HepG2 (cell line): ENCODE data around the gene NEMP2. TPM values are rescaled to one million over a fixed set of nuclear protein-coding genes. Genes with fewer than 3 reads are reported as not detected.

ENCODE experiments used
- ATF5 ChIP-seq: sonication (generic); formaldehyde crosslinking; IDR thresholded peaks from 2 replicates; pipeline ENCODE4 v1.4.0; 2020; ENCODE audit warnings: mild to moderate bottlenecking, low read depth, missing genetic modification reagents
- FOXJ3 ChIP-seq: sonication (generic); formaldehyde crosslinking; IDR thresholded peaks from 2 replicates; pipeline ENCODE4 v1.4.0; 2020; ENCODE audit warnings: missing genetic modification reagents, mild to moderate bottlenecking, borderline replicate concordance
- GTF3A ChIP-seq: sonication (generic); formaldehyde crosslinking; conservative IDR thresholded peaks from 2 replicates; pipeline ENCODE4 v1.4.0; 2020; ENCODE audit warnings: mild to moderate bottlenecking, missing genetic modification reagents
- HIVEP1 ChIP-seq: sonication (generic); formaldehyde crosslinking; IDR thresholded peaks from 2 replicates; pipeline ENCODE4 v1.4.0; 2020; ENCODE audit warnings: mild to moderate bottlenecking, missing genetic modification reagents
- HMG20A ChIP-seq: IDR thresholded peaks from 2 replicates; pipeline ENCODE4 v1.6.1; 2016; ENCODE audit warnings: borderline replicate concordance
- MLX ChIP-seq: IDR thresholded peaks from 2 replicates; pipeline ENCODE4 v1.6.1; 2016
- NCOA2 ChIP-seq: sonication (generic); formaldehyde crosslinking; IDR thresholded peaks from 2 replicates; pipeline ENCODE4 v1.8.0; 2022; ENCODE audit warnings: inconsistent platforms
- PBX3 ChIP-seq: sonication (generic); formaldehyde crosslinking; IDR thresholded peaks from 2 replicates; pipeline ENCODE4 v1.8.1; 2023; ENCODE audit warnings: missing genetic modification reagents, inconsistent platforms, borderline replicate concordance
- REPIN1 ChIP-seq: sonication (generic); formaldehyde crosslinking; IDR thresholded peaks from 2 replicates; pipeline ENCODE4 v1.8.0; 2022; ENCODE audit warnings: missing genetic modification reagents, low read depth, mild to moderate bottlenecking, borderline replicate concordance
- SKI ChIP-seq: fragments of 450-650 bp; IDR thresholded peaks from one replicate; pipeline ENCODE4 v1.6.1; 2018; ENCODE audit warnings: mild to moderate bottlenecking; ENCODE audit not compliant: partially characterized antibody
- SRSF1 ChIP-seq: fragments of 200-400 bp; formaldehyde crosslinking; optimal IDR thresholded peaks from 2 replicates; pipeline ENCODE3; 2017; ENCODE audit warnings: mild to moderate bottlenecking, low read depth, low read length, moderate library complexity
- TGIF2 ChIP-seq: IDR thresholded peaks from 2 replicates; pipeline ENCODE4 v1.6.1; 2016; ENCODE audit warnings: control low read depth, missing compliant biosample characterization
- ZEB1 ChIP-seq: IDR thresholded peaks from 2 replicates; pipeline ENCODE4 v1.6.1; 2012; ENCODE audit warnings: mild to moderate bottlenecking, low read depth, inconsistent platforms; ENCODE audit not compliant: insufficient replicate concordance
- ZFP37 ChIP-seq: sonication (generic); formaldehyde crosslinking; IDR thresholded peaks from 2 replicates; pipeline ENCODE4 v1.4.0; 2020; ENCODE audit warnings: missing genetic modification reagents, borderline replicate concordance
- ZMYM4 ChIP-seq: sonication (generic); formaldehyde crosslinking; IDR thresholded peaks from 2 replicates; pipeline ENCODE4 v1.8.1; 2023; ENCODE audit warnings: mild to moderate bottlenecking, missing genetic modification reagents
- ZNF256 ChIP-seq: sonication (generic); formaldehyde crosslinking; conservative IDR thresholded peaks from 2 replicates; pipeline ENCODE4 v1.4.0; 2020; ENCODE audit warnings: missing genetic modification reagents
- ZNF276 ChIP-seq: sonication (generic); formaldehyde crosslinking; IDR thresholded peaks from 2 replicates; pipeline ENCODE4 v1.4.0; 2020; ENCODE audit warnings: mild to moderate bottlenecking, low read depth, missing genetic modification reagents
- ZNF326 ChIP-seq: sonication (generic); formaldehyde crosslinking; IDR thresholded peaks from 2 replicates; pipeline ENCODE4 v1.4.0; 2020; ENCODE audit warnings: missing genetic modification reagents, borderline replicate concordance
- ZNF44 ChIP-seq: sonication (generic); formaldehyde crosslinking; IDR thresholded peaks from 2 replicates; pipeline ENCODE4 v1.5.1; 2020; ENCODE audit warnings: mild to moderate bottlenecking, missing genetic modification reagents
- polyA plus RNA-seq, 8 experiments: library from polyadenylated mRNA; depleted of rRNA in 3 of 8; stranded (reverse) in 7 of 8; unstranded in 1 of 8; fragments of >200 nt; fragmentation: Illumina TruSeq in 4 of 8; extraction: Trizol in 4 of 8; gene quantifications; 2 replicates each; pipeline versions ENCODE4 v1.2.1 to v1.2.3, GENCODE V29; 2011 to 2016; ENCODE audit warnings: low read depth in 4 of 8, missing spikeins in 1 of 8, mixed read lengths in 1 of 8; ENCODE audit not compliant: insufficient read depth in 1 of 8
- total RNA-seq, 5 experiments: library from RNA; depleted of rRNA; stranded (reverse); fragments of >200 nt; fragmentation: Illumina TruSeq; extraction: Trizol; gene quantifications; 2 replicates each; pipeline ENCODE4 v1.2.3, GENCODE V29; 2016; ENCODE audit warnings: low read depth in 1 of 5
- TF ChIP-seq, protein P1 (sequence below): sonication (generic); formaldehyde crosslinking; IDR thresholded peaks from 2 replicates; pipeline ENCODE4 v1.8.1; 2023; ENCODE audit warnings: missing genetic modification reagents, mild to moderate bottlenecking, borderline replicate concordance
- TF ChIP-seq, protein P2 (sequence below): IDR thresholded peaks from 2 replicates; pipeline ENCODE4 v1.4.0; 2020; ENCODE audit warnings: mild to moderate bottlenecking, missing genetic modification reagents

NEMP2 gene
- total and polyA plus RNA-seq, 2 of the 13 experiments (the other 11 are each of a cell fraction or from before 2014, with no cell fraction given) = 2.4 to 9.8 TPM

DNA sequence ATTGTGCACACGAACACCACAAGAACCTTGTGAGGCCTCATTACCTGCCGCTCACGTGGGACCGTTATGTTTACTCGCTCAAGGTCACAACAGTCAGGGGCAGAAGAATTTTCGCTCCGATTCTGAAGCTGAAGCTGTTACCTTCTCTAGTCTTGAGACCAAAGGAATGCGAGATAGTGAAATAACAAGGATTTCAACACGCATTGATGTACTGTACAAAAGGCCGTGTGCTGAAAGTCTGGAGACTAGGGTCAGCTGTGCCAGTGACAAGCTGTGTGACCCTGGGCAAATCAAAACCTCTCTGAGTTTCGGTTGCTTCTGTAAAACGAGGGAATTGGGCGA is 583 bp downstream of the NEMP2 start (continued):
- TF ChIP-seq HMG20A (CRISPR knock-in tag) (no peak), SKI (no peak), ZNF44 (no peak), ZEB1 (peak; percentile 77), REPIN1 (CRISPR knock-in tag) (peak; percentile 15; the same call in 1 of the 2 replicates), ZNF326 (no peak), ZNF256 (CRISPR knock-in tag) (no peak), ZNF276 (CRISPR knock-in tag) (no peak), MLX (CRISPR knock-in tag) (peak; percentile 21; the same call in 1 of the 2 replicates), FOXJ3 (CRISPR knock-in tag) (0 out of 2 replicates have a peak, but pooled peaks have one; percentile 40), HIVEP1 (CRISPR knock-in tag) (0 out of 2 replicates have a peak, but pooled peaks have one; percentile 41), ZMYM4 (CRISPR knock-in tag) (no peak), TGIF2 (CRISPR knock-in tag) (peak; percentile 74; the same call in 1 of the 2 replicates), PBX3 (no peak), ATF5 (CRISPR knock-in tag) (0 out of 2 replicates have a peak, but pooled peaks have one; percentile 21), ZFP37 (peak; percentile 56; the same call in 1 of the 2 replicates), GTF3A (CRISPR knock-in tag) (no peak), SRSF1 (peak; percentile 10), NCOA2 (CRISPR knock-in tag) (no peak; the same call in 1 of the 2 replicates)
- TF ChIP-seq, protein P1, sequence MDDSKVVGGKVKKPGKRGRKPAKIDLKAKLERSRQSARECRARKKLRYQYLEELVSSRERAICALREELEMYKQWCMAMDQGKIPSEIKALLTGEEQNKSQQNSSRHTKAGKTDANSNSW (CRISPR knock-in tag) = no peak
- TF ChIP-seq, protein P2, sequence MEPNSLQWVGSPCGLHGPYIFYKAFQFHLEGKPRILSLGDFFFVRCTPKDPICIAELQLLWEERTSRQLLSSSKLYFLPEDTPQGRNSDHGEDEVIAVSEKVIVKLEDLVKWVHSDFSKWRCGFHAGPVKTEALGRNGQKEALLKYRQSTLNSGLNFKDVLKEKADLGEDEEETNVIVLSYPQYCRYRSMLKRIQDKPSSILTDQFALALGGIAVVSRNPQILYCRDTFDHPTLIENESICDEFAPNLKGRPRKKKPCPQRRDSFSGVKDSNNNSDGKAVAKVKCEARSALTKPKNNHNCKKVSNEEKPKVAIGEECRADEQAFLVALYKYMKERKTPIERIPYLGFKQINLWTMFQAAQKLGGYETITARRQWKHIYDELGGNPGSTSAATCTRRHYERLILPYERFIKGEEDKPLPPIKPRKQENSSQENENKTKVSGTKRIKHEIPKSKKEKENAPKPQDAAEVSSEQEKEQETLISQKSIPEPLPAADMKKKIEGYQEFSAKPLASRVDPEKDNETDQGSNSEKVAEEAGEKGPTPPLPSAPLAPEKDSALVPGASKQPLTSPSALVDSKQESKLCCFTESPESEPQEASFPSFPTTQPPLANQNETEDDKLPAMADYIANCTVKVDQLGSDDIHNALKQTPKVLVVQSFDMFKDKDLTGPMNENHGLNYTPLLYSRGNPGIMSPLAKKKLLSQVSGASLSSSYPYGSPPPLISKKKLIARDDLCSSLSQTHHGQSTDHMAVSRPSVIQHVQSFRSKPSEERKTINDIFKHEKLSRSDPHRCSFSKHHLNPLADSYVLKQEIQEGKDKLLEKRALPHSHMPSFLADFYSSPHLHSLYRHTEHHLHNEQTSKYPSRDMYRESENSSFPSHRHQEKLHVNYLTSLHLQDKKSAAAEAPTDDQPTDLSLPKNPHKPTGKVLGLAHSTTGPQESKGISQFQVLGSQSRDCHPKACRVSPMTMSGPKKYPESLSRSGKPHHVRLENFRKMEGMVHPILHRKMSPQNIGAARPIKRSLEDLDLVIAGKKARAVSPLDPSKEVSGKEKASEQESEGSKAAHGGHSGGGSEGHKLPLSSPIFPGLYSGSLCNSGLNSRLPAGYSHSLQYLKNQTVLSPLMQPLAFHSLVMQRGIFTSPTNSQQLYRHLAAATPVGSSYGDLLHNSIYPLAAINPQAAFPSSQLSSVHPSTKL = peak; percentile 64
